A549 treated with GW870086 at 1 μM for 4 hours (cell line): Measurements from ENCODE around the gene HAAO. TPM values are rescaled to one million over a fixed set of nuclear protein-coding genes. Genes with fewer than 3 reads are reported as not detected.

Experiments used
- total RNA-seq: library from RNA; stranded (reverse); fragments of 200-300 nt; extraction: Qiagen RNA extraction; gene quantifications from 5 replicates; pipeline ENCODE4 v1.2.3, GENCODE V29; 2022; ENCODE audit warnings: low read depth

Gene HAAO
- not detected in 5 replicates for total RNA-seq

GRCh38 chr2:42792583-42793333 is at the start of gene HAAO:
HAAO (minus strand) TSS chr2:42792583; CDS start chr2:42792536, 47 bp downstream.

GRCh38 chr2:42764096-42764495 is 28.3 kb downstream of the HAAO start, which contains the start of gene OXER1:
OXER1 (minus strand) TSS chr2:42764135; CDS start chr2:42764062, 73 bp downstream.

Other genes starting within 250 kb of the HAAO start
- 27.7 to 34.3 TPM (median 31.1 TPM) in 5 replicates for gene MTA3, start 224.0 kb downstream of the HAAO start, total RNA-seq
- gene OXER1, start 28.4 kb downstream of the HAAO start, total RNA-seq, result not detected in 5 replicates